Stimulated activated CD4-positive, alpha-beta T cell treated with anti-CD3 and anti-CD28 coated beads, Interleukin-4, amount 100 ng/mL, for 1 hour (primary cell): ENCODE results near the gene SLC15A3.
"Not testable (repeated sequence)": the region's sequence is repeated elsewhere in the genome, so short reads cannot be mapped to it uniquely, and the experiment has no call there.

Experiments
- DNase-seq: peaks from one replicate; pipeline ENCODE4 v3.0.0-alpha.2; 2020

Gene SLC15A3

DNA sequence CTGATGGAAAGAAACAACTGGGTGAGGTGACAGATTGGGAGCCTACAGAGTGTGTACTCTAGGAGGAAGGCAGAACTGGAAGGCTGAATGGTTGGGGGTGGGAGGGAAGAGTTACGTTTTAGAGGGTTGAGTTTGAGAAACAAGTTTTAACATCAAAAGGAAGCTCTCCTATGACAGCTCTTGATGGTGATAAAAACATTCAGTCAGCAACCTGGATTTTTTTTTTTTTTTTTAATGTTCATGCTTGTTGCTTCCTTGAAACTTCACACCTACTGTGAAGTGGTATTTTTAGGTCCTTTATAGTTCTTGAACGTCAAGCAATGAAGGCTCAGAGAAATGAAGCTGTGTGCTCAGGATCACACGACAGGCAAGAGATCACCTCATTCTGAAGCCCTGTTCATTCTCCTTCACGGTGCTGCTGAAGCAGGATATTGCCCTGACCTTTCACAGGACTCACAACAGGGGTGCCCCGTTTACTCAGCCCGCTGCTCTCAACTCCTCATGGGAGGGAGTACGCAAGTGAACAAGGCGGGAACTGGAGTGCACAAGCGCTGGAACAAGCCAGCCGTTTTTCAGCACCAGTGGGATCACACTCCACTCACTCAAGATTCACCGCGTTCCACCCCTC lies 39.6 kb downstream of the SLC15A3 start:
- DNase-seq, result no peak

GRCh38 chr11:60910711-60911380 lies 41.1 kb downstream of the SLC15A3 start:
- DNase-seq, result no peak

DNA sequence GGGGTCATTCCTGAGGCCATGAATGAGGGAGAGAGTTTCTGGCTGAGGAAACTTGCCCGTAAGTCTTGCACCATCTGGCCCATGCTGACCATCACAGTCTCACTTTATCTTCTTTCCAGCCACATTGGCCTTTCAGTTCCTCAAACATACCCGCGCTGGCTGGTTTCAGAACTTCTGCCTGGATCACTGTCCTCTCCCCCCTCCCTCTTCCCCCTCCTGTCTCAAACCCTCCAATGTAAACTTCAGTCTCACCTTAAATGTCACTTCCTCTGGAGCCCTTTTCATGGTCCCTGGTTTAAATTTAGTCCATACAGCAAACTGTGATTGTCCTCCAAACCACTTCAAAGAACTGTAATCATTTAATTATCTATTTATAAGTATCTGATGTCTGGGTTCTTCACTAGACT lies 41.7 kb downstream of the SLC15A3 start:
- DNase-seq, result no peak

GRCh38 chr11:60909680-60910280 lies 42.2 kb downstream of the SLC15A3 start:
- not testable (repeated sequence) for DNase-seq

DNA sequence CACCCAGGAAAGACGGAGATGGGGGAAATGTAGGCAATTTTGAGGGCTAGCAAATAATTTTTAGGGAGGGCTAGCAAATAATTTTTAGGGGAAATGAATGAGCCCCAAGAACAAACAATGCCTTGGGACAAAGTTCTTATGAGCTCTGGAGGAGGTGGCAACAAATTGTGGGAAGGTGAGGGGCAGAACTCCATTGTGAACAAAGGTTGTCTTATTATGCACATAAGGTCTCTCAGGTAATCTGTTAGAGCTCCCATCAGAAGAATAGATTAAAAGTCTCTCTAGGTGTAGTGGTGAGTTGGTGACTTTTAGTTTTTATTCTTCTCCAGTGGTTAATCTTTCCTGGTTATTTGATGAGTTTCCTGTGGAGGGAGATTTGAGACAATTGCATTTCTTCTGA lies 43.2 kb downstream of the SLC15A3 start:
- no peak for DNase-seq

DNA sequence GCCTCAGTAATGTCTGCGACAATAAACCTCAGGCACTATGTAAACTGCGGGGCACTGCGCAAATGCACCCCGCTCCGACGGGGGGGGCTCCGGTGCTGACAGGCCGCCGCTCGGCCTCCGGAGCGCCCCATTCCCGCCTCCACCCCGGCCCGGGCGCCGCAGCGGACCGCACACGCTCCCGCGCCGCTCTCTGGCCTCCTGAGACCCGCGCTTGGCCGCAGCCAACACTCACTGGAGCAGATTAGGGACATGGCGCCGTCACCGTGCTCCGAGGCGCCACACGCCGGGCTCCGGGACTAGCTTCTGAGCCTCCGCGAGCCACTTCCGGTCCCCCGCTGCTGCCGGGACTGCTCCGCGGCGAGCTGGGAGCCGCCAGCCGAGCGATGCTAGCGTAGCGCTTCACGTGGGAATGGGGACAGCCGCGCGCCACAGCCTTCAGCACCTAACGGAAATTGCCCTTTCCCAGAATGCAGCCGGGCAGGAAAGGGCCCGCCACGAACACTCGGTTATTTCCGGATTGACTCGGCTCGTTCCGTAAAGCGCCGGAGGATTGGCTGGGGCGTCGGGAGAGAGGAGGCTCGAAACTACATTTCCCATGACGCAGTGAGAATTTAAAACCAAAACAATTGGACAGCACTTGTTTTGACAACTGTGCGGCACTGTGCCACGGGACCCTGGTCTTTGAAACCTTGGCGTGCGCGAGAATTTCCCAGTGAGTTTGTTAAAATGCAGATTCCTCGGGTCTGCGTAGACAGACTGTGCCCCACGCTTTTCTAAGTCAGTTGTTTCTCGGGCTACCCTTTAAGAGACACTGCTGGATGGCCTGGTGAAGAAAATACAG lies 45.6 kb downstream of the SLC15A3 start, which contains the start of gene PRPF19:
Gene PRPF19, minus strand, starts transcription at position 454 of the 841 bp plus-strand sequence. Its CDS starts 203 bp downstream, at position 251.
- peak; percentile 99 for DNase-seq

- DNase-seq, result no peak
Observed at GRCh38 chr11:60905551-60906113, 46.3 kb downstream of the SLC15A3 start.

DNA sequence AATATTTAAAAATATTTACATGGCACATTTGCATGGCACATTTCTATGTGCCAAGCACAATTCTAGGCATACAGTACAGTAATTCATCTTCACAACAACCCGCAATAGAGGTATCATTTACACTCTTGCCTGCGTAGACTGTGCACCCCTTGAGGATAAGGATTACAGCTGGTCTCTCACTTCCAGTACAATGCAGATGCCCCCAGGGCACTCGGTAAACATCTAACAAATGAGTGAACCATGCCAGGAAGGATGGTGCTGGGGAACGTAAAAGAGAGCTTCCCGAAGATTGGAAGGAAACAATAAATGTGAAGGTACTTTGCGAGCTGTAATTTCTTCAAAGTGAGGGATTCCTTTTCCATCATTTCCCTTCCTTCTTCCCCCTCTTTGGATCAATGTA lies 46.9 kb downstream of the SLC15A3 start:
- DNase-seq, result no peak

DNA sequence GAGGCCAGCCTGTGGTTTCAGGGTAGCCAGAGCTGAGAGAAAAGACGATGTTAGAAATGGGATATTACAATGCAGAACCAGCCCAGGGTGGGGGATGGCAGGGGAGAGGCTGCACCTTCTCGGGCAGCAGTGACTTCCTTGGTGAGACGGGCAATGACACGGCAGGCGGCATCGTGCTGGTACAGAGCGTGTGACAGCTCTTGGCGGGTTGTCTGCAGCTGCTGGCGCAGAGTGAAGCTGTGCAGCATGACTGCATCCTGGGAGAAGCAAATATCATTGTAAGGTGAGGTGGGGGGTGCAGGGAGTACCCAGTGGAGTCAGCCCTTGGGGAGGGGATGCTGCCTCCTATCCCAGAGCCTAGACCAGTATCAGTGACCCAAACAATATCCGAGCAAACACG lies 49.4 kb downstream of the SLC15A3 start:
- DNase-seq, result no peak

DNA sequence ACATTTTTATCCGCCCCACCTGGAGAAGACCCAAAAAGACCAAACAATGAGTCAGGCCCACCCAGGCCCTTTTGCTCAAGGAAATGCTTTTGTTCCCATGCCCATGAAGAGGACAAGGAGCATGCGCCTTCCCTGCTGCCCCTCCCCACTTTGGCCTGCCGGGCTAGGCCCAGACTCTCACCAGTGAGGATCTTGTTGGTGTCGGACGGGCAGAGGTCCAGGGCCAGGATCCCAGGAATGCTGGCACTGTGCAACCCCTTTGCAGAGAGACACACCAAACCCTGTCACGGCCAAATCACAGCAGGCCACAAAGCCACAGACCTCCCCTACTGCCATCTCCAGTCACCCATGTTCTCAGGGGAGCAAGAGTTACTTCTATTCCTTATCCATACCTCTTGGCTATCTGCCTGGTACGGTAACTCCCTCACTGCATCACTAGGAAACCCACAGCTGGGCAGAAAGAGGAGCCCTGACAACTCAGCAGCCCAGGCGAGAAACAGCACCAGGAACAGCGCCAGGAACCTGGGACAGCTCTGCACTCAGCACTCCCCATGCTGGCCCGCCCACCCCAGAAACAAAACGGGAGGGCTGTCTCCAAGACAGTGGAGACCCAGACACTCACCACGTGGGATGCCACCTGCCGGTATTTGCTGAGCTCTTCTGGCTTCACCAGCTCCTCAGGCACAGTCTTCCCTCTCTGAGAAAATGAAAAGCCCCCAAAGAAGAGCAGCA lies 51.1 kb downstream of the SLC15A3 start:
- DNase-seq, result no peak

DNA sequence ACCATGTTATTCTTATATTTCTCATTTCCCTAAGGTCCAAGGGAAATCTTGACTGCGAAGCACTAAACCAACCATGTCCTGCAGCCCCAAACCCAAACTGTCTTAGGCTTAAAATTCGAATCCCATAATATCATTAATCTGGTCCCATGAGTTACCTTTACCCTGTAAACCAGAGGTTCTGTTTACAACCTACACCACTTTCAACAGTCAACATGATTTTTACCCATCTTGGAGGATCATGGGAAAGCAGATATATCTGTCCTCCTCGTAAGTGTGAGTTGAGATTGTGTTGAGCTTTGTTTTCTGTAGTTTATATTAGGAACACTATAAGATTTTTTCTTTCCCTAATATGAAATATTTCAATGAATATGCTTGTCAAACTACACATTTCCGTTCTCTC lies 52.0 kb downstream of the SLC15A3 start:
- DNase-seq, result no peak

GRCh38 chr11:60899046-60899936 lies 52.7 kb downstream of the SLC15A3 start:
- DNase-seq, result no peak

- DNase-seq, result no peak
Observed at GRCh38 chr11:60897496-60897895, 54.5 kb downstream of the SLC15A3 start.

- DNase-seq, result no peak
Observed at GRCh38 chr11:60895687-60896086, 56.3 kb downstream of the SLC15A3 start.

- DNase-seq, result no peak
Observed at GRCh38 chr11:60891103-60891741, 60.8 kb downstream of the SLC15A3 start.

GRCh38 chr11:60890696-60891095 lies 61.3 kb downstream of the SLC15A3 start:
- DNase-seq, result no peak

DNA sequence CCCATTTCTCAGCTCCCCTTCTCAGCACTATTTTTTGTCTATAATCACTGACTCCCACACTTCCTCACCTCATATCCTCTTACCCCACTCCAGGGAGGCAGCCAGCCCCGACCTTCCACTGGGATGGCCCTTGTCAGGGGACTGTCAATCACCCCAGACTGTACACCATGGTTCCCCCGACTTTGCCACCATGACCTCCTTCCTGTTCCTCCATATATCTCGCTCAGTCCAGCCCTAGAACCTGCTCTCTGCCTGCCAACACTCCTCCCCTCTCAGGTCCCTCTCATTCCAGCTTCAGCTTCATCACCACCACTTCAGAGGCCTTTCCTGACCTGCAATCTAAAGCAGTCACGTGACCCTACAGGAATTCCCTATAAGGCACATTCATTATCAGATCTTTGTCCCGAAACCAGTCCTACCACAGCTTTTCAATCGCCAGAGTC lies 62.1 kb downstream of the SLC15A3 start:
- no peak for DNase-seq

DNA sequence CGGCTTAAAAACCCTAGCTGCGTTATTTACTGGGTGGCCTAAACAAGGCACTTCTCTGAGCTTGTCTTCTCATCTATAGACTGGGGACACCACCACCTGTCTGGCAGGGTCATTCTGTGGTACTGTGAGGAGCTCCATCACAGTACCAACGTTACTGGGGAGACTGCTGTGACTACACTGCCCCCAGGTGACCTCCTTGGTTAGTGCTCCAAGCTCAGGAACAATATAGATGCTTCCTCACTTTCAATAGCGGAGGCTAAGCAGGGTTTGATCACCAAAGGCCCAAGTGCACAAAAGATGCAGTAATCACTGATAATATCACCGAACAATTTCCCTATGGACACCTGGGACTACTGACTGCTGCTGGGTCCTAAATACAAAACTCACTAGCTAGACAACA lies 64.4 kb downstream of the SLC15A3 start:
- peak; percentile 26 for DNase-seq
